ENCODE data around the gene MLKL. TPM values are rescaled to one million over a fixed set of nuclear protein-coding genes. Genes with fewer than 3 reads are reported as not detected.
A peak's percentile ranks its signal among the peaks of the same experiment; 100 is the strongest.

The MLKL gene
- total and polyA plus RNA-seq, 2 of the 13 experiments (the other 11 are each of a cell fraction or from before 2014, with no cell fraction given) = 6.4 to 10.7 TPM

- TF ChIP-seq ZNF12 (CRISPR knock-in tag; IDR thresholded peaks at IDR 0.05) (0 out of 2 replicates have a peak, but pooled peaks have one; percentile 66), THAP11 (CRISPR knock-in tag; IDR thresholded peaks at IDR 0.05) (peak; percentile 76), ZNF619 (CRISPR knock-in tag; IDR thresholded peaks at IDR 0.05) (peak; percentile 95; the same call in 1 of the 2 replicates), TCF7 (IDR thresholded peaks at IDR 0.05; ENCODE audit: low read depth) (no peak), BRD4 (CRISPR knock-in tag; IDR thresholded peaks at IDR 0.05) (peak; percentile 92), GTF2F1 (IDR thresholded peaks at IDR 0.05; ENCODE audit: low read length) (no peak), ZNF263 (CRISPR knock-in tag; IDR thresholded peaks at IDR 0.05) (peak; percentile 26; the same call in 1 of the 2 replicates), HNF4G (IDR thresholded peaks at IDR 0.05; ENCODE audit: borderline replicate concordance, low read depth, low read length) (no peak), HNF4G (CRISPR knock-in tag; IDR thresholded peaks at IDR 0.05; ENCODE audit: borderline replicate concordance, low read depth) (0 out of 2 replicates have a peak, but pooled peaks have one; percentile 45), HNRNPK (IDR thresholded peaks at IDR 0.05; ENCODE audit: low read depth, low read length, poor library complexity, severe bottlenecking) (peak; percentile 45), ZNF224 (CRISPR knock-in tag; IDR thresholded peaks at IDR 0.05) (no peak), ZBTB10 (CRISPR knock-in tag; IDR thresholded peaks at IDR 0.05; ENCODE audit: borderline replicate concordance) (peak; percentile 86; the same call in 1 of the 2 replicates), FOXO1 (CRISPR knock-in tag; IDR thresholded peaks at IDR 0.05) (peak; percentile 39; the same call in 1 of the 2 replicates), ZFX (CRISPR knock-in tag; IDR thresholded peaks at IDR 0.05; ENCODE audit: low read depth) (peak; percentile 79), NONO (IDR thresholded peaks at IDR 0.05) (no peak), NONO (CRISPR knock-in tag; conservative IDR thresholded peaks at IDR 0.05) (peak; percentile 87), WIZ (CRISPR knock-in tag; IDR thresholded peaks at IDR 0.05) (0 out of 2 replicates have a peak, but pooled peaks have one; percentile 26), SALL1 (CRISPR knock-in tag; IDR thresholded peaks at IDR 0.05) (peak; percentile 76), ZNF577 (CRISPR knock-in tag; IDR thresholded peaks at IDR 0.05; ENCODE audit: borderline replicate concordance, low read depth) (no peak), ZNF691 (CRISPR knock-in tag; IDR thresholded peaks at IDR 0.05; ENCODE audit: borderline replicate concordance, low read depth) (no peak), ASH2L (IDR thresholded peaks at IDR 0.05; ENCODE audit: insufficient read length, low read depth, low read length) (peak; percentile 82), ZNF121 (CRISPR knock-in tag; IDR thresholded peaks at IDR 0.05) (no peak; the same call in 1 of the 2 replicates), ZC3H4 (CRISPR knock-in tag; IDR thresholded peaks at IDR 0.05; ENCODE audit: borderline replicate concordance) (no peak), ZNF326 (CRISPR knock-in tag; IDR thresholded peaks at IDR 0.05; ENCODE audit: borderline replicate concordance) (no peak)
- TF ChIP-seq, protein P1, sequence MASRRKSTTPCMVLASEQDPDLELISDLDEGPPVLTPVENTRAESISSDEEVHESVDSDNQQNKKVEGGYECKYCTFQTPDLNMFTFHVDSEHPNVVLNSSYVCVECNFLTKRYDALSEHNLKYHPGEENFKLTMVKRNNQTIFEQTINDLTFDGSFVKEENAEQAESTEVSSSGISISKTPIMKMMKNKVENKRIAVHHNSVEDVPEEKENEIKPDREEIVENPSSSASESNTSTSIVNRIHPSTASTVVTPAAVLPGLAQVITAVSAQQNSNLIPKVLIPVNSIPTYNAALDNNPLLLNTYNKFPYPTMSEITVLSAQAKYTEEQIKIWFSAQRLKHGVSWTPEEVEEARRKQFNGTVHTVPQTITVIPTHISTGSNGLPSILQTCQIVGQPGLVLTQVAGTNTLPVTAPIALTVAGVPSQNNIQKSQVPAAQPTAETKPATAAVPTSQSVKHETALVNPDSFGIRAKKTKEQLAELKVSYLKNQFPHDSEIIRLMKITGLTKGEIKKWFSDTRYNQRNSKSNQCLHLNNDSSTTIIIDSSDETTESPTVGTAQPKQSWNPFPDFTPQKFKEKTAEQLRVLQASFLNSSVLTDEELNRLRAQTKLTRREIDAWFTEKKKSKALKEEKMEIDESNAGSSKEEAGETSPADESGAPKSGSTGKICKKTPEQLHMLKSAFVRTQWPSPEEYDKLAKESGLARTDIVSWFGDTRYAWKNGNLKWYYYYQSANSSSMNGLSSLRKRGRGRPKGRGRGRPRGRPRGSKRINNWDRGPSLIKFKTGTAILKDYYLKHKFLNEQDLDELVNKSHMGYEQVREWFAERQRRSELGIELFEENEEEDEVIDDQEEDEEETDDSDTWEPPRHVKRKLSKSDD (CRISPR knock-in tag; IDR thresholded peaks at IDR 0.05; ENCODE audit: low read depth) = peak; percentile 42; the same call in 1 of the 2 replicates
These were observed at the start of gene MLKL (continued) for GRCh38 chr16:74700438-74701225.

All from HepG2 (cell line).